ENCODE results near the gene CASZ1. TPM values are rescaled to one million over a fixed set of nuclear protein-coding genes. Genes with fewer than 3 reads are reported as not detected.

The CASZ1 gene
- total RNA-seq, 1 donor from 2014 or later, result 4.0 TPM

DNA sequence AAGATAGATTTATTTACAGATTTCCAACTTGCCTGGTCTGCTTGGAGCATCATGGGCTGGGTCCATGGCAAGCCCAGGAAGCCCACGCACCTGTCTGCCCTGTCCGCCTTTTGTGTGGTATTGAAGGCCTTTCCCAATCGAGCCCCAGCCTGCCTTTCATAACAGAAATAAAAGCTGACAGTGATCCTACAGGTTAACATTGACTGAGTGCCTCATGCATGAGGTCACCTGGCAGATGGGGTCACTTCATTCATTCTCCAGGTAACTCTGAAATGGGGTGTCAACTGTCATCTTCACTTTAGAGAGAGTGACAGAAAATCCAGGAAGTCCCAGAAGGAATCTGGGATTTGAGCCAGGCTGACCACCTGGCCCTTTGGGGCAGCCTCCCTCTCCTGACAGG lies 36.3 kb upstream of the CASZ1 start:
- no peak overlapping the region for H3K27ac ChIP-seq (ENCODE audit: low read depth, low read length)
- Mint-ChIP-seq H3K27me3 (ENCODE audit: low read depth, unreplicated experiment) (peaks cover 47% of the 10 kb centered on the region), H3K9me3 (ENCODE audit: unreplicated experiment) (peaks cover 2% of the 10 kb centered on the region), H3K36me3 (ENCODE audit: low read depth, unreplicated experiment) (no peaks in the 10 kb centered on the region), H3K27ac (ENCODE audit: unreplicated experiment) (no peak overlapping the region), H3K4me3 (ENCODE audit: unreplicated experiment) (no peak overlapping the region), H3K4me1 (ENCODE audit: low read depth, unreplicated experiment) (peaks cover 3% of the 10 kb centered on the region)
- peaks cover 10% of the 10 kb centered on the region for H3K27me3 ChIP-seq (ENCODE audit: insufficient read depth, low read length)
- no peaks in the 10 kb centered on the region for H4K20me1 ChIP-seq (ENCODE audit: insufficient read depth, low read length)
- no peak overlapping the region for H3K4me3 ChIP-seq (ENCODE audit: insufficient read depth, low read depth, low read length)
- H3K4me1 ChIP-seq (ENCODE audit: insufficient read depth, low read length), result no peaks in the 10 kb centered on the region
- H2AFZ ChIP-seq (ENCODE audit: low read depth, low read length), result no peak overlapping the region
- H3K9me3 ChIP-seq (ENCODE audit: insufficient read depth, low read depth, low read length), result no peaks in the 10 kb centered on the region
- DNase-seq (ENCODE audit: low read depth), result no peak
- no peaks in the 10 kb centered on the region for H3K79me2 ChIP-seq (ENCODE audit: insufficient read depth, low read length)
- H3K36me3 ChIP-seq (ENCODE audit: insufficient read depth, low read length), result no peaks in the 10 kb centered on the region
- FAIRE-seq, result no peak
- no peak for TF ChIP-seq EZH2 (IDR thresholded peaks at IDR 0.05; ENCODE audit: insufficient read depth, low read length)
- TF ChIP-seq, protein P1, sequence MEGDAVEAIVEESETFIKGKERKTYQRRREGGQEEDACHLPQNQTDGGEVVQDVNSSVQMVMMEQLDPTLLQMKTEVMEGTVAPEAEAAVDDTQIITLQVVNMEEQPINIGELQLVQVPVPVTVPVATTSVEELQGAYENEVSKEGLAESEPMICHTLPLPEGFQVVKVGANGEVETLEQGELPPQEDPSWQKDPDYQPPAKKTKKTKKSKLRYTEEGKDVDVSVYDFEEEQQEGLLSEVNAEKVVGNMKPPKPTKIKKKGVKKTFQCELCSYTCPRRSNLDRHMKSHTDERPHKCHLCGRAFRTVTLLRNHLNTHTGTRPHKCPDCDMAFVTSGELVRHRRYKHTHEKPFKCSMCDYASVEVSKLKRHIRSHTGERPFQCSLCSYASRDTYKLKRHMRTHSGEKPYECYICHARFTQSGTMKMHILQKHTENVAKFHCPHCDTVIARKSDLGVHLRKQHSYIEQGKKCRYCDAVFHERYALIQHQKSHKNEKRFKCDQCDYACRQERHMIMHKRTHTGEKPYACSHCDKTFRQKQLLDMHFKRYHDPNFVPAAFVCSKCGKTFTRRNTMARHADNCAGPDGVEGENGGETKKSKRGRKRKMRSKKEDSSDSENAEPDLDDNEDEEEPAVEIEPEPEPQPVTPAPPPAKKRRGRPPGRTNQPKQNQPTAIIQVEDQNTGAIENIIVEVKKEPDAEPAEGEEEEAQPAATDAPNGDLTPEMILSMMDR (IDR thresholded peaks at IDR 0.05; ENCODE audit: insufficient read depth, low read depth, low read length), result no peak
- H3K4me2 ChIP-seq (ENCODE audit: low read length), result no peak overlapping the region
- no peak overlapping the region for H3K9ac ChIP-seq (ENCODE audit: low read length)

DNA sequence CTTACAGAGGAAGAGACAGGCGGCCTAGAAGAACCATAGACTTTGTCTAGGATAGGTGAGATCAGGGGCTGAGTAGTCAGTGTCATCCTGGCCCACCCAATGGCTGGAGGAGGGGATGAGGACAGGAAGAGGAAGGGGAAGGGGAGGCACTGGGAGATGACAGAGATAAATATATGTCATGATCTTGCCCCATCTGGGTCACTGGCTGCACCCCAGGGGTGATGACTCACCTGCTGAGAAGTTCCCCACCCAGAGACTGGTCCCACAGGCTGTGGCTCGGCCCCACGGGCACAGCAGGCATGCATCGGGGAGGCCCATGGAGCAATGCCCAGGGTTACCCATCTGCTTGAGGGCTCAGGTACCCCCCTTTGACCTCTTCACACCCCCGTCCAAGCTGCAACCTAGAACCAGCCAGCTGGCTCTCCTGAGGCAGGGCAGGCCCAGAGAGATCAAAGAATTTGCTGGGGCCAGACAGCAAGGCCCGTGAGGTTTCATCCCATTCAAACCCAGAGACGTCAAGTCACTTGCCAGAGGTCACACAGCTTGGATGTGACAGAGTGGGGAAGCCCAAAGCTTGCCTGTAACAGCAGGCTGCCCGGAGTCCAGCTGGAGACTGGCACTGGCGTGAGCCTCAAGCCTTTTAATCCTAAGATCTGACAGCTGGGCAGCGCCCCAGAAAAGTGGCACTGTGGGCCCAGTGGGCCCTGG lies 34.7 kb upstream of the CASZ1 start:
- H3K4me3 Mint-ChIP-seq (ENCODE audit: unreplicated experiment), result no peak overlapping the region
- Histone ChIP-seq H3K27me3 (ENCODE audit: insufficient read depth, low read length) (peaks cover 13% of the 10 kb centered on the region), H3K9me3 (ENCODE audit: insufficient read depth, low read depth, low read length) (no peaks in the 10 kb centered on the region), H3K9ac (ENCODE audit: low read length) (no peak overlapping the region), H3K79me2 (ENCODE audit: insufficient read depth, low read length) (no peaks in the 10 kb centered on the region), H3K27ac (ENCODE audit: low read depth, low read length) (no peak overlapping the region), H3K4me1 (ENCODE audit: insufficient read depth, low read length) (no peaks in the 10 kb centered on the region), H3K4me2 (ENCODE audit: low read length) (no peak overlapping the region), H3K36me3 (ENCODE audit: insufficient read depth, low read length) (no peaks in the 10 kb centered on the region), H2AFZ (ENCODE audit: low read depth, low read length) (no peak overlapping the region), H3K4me3 (ENCODE audit: insufficient read depth, low read depth, low read length) (no peak overlapping the region), H4K20me1 (ENCODE audit: insufficient read depth, low read length) (no peaks in the 10 kb centered on the region)
- H3K27ac Mint-ChIP-seq (ENCODE audit: unreplicated experiment), result no peak overlapping the region
- peaks cover 2% of the 10 kb centered on the region for H3K4me1 Mint-ChIP-seq (ENCODE audit: low read depth, unreplicated experiment)
- H3K36me3 Mint-ChIP-seq (ENCODE audit: low read depth, unreplicated experiment), result no peaks in the 10 kb centered on the region
- no peaks in the 10 kb centered on the region for H3K9me3 Mint-ChIP-seq (ENCODE audit: unreplicated experiment)
- peaks cover 45% of the 10 kb centered on the region for H3K27me3 Mint-ChIP-seq (ENCODE audit: low read depth, unreplicated experiment)
- TF ChIP-seq, protein P1 (IDR thresholded peaks at IDR 0.05; ENCODE audit: insufficient read depth, low read depth, low read length), result no peak
- no peak for TF ChIP-seq EZH2 (IDR thresholded peaks at IDR 0.05; ENCODE audit: insufficient read depth, low read length)
- FAIRE-seq (no peak), DNase-seq (ENCODE audit: low read depth) (no peak)

DNA sequence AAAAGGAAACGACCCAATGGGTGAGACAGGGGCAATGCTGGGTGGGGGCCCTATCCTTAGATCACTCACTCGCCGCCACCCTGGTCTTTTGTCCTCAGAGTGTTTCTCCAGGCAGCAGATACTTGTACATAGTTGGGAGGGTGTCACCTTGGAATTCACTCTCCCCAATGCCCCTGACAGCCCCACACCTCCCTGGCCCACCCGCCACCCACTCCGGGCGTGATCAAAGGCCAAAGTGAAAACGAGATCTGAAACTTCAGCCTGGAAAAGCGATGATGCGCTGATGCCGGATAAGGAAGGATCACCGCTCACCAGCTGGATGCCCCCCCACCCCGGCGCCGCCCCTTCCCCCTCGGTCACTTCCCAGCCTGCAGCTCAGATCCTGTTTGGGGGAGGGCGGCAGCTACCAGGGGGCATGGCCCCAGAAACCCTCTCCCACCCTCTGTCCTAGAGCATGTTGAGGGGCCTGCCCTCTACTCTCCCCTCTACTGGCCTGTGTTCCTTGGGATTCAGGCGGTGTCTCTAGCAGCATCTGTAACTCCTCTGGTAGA lies 33.6 kb upstream of the CASZ1 start:
- H3K27ac Mint-ChIP-seq (ENCODE audit: unreplicated experiment), result no peak overlapping the region
- peaks cover 44% of the 10 kb centered on the region for H3K27me3 Mint-ChIP-seq (ENCODE audit: low read depth, unreplicated experiment)
- H3K4me1 Mint-ChIP-seq (ENCODE audit: low read depth, unreplicated experiment), result peaks cover 4% of the 10 kb centered on the region
- Histone ChIP-seq H3K79me2 (ENCODE audit: insufficient read depth, low read length) (no peaks in the 10 kb centered on the region), H3K4me3 (ENCODE audit: insufficient read depth, low read depth, low read length) (no peak overlapping the region), H3K27ac (ENCODE audit: low read depth, low read length) (no peak overlapping the region), H4K20me1 (ENCODE audit: insufficient read depth, low read length) (no peaks in the 10 kb centered on the region), H3K4me1 (ENCODE audit: insufficient read depth, low read length) (no peaks in the 10 kb centered on the region), H3K9ac (ENCODE audit: low read length) (no peak overlapping the region), H2AFZ (ENCODE audit: low read depth, low read length) (no peak overlapping the region), H3K4me2 (ENCODE audit: low read length) (no peak overlapping the region), H3K27me3 (ENCODE audit: insufficient read depth, low read length) (peaks cover 12% of the 10 kb centered on the region), H3K36me3 (ENCODE audit: insufficient read depth, low read length) (no peaks in the 10 kb centered on the region), H3K9me3 (ENCODE audit: insufficient read depth, low read depth, low read length) (no peaks in the 10 kb centered on the region)
- H3K4me3 Mint-ChIP-seq (ENCODE audit: unreplicated experiment), result no peak overlapping the region
- H3K9me3 Mint-ChIP-seq (ENCODE audit: unreplicated experiment), result no peaks in the 10 kb centered on the region
- TF ChIP-seq EZH2 (IDR thresholded peaks at IDR 0.05; ENCODE audit: insufficient read depth, low read length), result no peak
- TF ChIP-seq, protein P1 (IDR thresholded peaks at IDR 0.05; ENCODE audit: insufficient read depth, low read depth, low read length), result no peak
- no peaks in the 10 kb centered on the region for H3K36me3 Mint-ChIP-seq (ENCODE audit: low read depth, unreplicated experiment)
- no peak for DNase-seq (ENCODE audit: low read depth)
- no peak for FAIRE-seq
